Measurements from ENCODE around the gene MYH11. TPM values are rescaled to one million over a fixed set of nuclear protein-coding genes. Genes with fewer than 3 reads are reported as not detected.

The MYH11 gene
- total RNA-seq, 6 donors from 2014 or later, result 33.6 to 224 (median 87.4) TPM

DNA sequence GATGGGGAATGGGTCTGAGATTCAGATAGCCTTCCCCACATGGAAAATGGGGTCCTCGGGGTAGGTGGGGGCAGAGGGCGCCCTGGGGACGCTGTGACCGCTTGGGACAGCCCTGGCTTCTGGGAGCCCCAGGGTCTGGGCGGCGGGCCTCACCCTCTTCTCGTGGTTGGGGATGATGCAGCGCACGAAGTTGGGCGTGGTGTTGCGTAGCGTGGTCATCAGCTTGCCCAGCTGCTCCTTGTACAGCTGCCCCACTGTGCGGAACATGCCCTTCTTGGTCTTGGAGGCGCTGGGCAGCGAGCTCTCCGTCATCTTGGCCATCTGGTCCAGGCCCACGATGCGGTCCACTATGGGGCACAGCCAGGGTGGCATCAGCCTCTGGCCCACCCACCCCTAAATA is 106.8 kb downstream of the MYH11 start:
- Histone ChIP-seq H3K27me3 (no peaks in the 10 kb centered on the region), H3K27ac (no peak overlapping the region), H3K4me3 (no peak overlapping the region), H3K9me3 (no peaks in the 10 kb centered on the region), H3K4me1 (no peaks in the 10 kb centered on the region), H3K36me3 (peaks cover 0 to 14% (median 0%) of the 10 kb centered on the region in 4 donors)
- 79 to 97% methylated on average over 12 of the region's 18 CpGs for WGBS, 2 donors
- ATAC-seq (ENCODE audit: low FRiP score in 2 of 2) (no peak), DNase-seq (peak in 1 of 2 donors; percentile 69)
- TF ChIP-seq EP300 (IDR thresholded peaks at IDR 0.05) (no peak), POLR2A (IDR thresholded peaks at IDR 0.05) (no peak), POLR2AphosphoS5 (IDR thresholded peaks at IDR 0.05) (no peak)
- TF ChIP-seq, protein P1, sequence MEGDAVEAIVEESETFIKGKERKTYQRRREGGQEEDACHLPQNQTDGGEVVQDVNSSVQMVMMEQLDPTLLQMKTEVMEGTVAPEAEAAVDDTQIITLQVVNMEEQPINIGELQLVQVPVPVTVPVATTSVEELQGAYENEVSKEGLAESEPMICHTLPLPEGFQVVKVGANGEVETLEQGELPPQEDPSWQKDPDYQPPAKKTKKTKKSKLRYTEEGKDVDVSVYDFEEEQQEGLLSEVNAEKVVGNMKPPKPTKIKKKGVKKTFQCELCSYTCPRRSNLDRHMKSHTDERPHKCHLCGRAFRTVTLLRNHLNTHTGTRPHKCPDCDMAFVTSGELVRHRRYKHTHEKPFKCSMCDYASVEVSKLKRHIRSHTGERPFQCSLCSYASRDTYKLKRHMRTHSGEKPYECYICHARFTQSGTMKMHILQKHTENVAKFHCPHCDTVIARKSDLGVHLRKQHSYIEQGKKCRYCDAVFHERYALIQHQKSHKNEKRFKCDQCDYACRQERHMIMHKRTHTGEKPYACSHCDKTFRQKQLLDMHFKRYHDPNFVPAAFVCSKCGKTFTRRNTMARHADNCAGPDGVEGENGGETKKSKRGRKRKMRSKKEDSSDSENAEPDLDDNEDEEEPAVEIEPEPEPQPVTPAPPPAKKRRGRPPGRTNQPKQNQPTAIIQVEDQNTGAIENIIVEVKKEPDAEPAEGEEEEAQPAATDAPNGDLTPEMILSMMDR (IDR thresholded peaks at IDR 0.05), result no peak

DNA sequence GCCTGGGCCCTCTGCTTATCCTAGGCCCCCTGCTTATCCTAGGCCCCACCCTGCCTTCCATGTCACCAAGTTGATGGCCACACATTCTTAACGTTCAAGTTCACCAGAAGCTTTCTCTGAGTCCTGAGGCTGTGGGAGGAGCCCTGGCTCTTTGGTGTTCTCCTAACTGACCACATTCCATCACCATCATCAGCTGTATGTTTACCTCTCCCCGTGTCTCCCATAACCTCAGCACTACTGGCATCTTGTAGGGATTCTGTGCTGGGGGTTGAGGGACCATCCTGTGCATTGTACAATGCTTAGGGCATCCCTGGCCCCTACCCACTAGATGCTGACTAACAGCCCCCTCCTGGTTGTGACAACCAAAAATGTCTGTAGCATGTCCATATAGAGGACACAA is 107.5 kb downstream of the MYH11 start:
- H3K36me3 ChIP-seq, result peaks cover 0 to 15% (median 2%) of the 10 kb centered on the region in 4 donors

DNA sequence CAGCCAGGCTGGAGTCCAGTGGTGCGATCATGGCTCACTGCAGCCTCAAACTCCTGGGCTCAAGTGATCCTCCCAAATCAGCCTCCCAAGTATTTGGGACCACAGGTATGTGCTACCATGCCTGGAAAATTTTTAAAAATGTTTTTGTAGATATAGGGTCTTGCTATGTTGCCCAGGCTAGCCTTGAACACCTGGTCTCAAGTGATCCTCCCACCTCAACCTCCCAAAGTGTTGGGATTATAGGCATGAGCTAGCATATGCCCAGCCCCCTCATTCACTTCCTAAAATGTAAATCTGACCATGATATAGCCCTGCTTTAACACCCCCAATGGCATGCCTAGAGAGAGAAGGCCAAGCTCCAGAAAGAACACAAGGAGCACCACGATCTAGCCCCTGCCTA is 108.2 kb downstream of the MYH11 start:
- H3K27ac ChIP-seq, result no peak overlapping the region
- TF ChIP-seq POLR2AphosphoS5 (IDR thresholded peaks at IDR 0.05) (no peak), POLR2A (IDR thresholded peaks at IDR 0.05) (no peak), EP300 (IDR thresholded peaks at IDR 0.05) (no peak)
- TF ChIP-seq, protein P1 (IDR thresholded peaks at IDR 0.05), result no peak
- WGBS, 2 donors, result 91 to 95% methylated on average over 2 of the region's 2 CpGs
- peaks cover 0 to 22% (median 5%) of the 10 kb centered on the region in 4 donors for H3K36me3 ChIP-seq
- DNase-seq (no peak), ATAC-seq (ENCODE audit: low FRiP score in 2 of 2) (no peak)
- H3K4me1 ChIP-seq, result no peaks in the 10 kb centered on the region
- H3K27me3 ChIP-seq, result no peaks in the 10 kb centered on the region
- H3K9me3 ChIP-seq, result no peaks in the 10 kb centered on the region
- no peak overlapping the region for H3K4me3 ChIP-seq

More for the DNA sequence above, 107.5 kb downstream of the MYH11 start:
- no peaks in the 10 kb centered on the region for H3K9me3 ChIP-seq
- WGBS, 2 donors, result 46 to 61% methylated on average over 2 of the region's 2 CpGs
- no peak overlapping the region for H3K4me3 ChIP-seq
- TF ChIP-seq POLR2AphosphoS5 (IDR thresholded peaks at IDR 0.05), result no peak
- no peak for TF ChIP-seq POLR2A (IDR thresholded peaks at IDR 0.05)
- TF ChIP-seq EP300 (IDR thresholded peaks at IDR 0.05), result no peak
- TF ChIP-seq, protein P1 (IDR thresholded peaks at IDR 0.05), result no peak
- no peaks in the 10 kb centered on the region for H3K27me3 ChIP-seq
- ATAC-seq (ENCODE audit: low FRiP score in 2 of 2) (no peak), DNase-seq (no peak)
- no peaks in the 10 kb centered on the region for H3K4me1 ChIP-seq
- no peak overlapping the region for H3K27ac ChIP-seq

DNA sequence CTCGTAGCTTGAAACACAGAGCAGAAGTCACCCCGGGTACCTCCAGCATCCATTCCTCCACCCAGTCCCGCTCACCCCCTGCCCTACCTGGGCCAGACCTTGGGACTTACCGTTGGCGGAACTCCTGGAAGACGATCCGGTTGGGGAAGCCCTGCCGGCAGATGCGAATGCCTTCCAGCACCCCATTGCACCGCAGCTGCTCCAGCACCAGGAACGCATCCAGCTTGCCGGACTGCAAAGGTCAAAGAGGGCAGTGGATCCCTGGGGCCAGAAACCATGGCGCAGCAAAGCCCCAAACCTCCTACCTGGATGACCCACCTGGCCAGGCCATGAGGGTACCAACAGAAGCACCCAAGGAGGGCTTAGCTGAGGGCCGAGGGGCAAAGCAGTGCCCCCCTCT is 108.9 kb downstream of the MYH11 start:
- DNase-seq (no peak), ATAC-seq (ENCODE audit: low FRiP score in 2 of 2) (no peak)
- Histone ChIP-seq H3K9me3 (no peaks in the 10 kb centered on the region), H3K4me3 (no peak overlapping the region), H3K27me3 (no peaks in the 10 kb centered on the region), H3K4me1 (no peaks in the 10 kb centered on the region), H3K36me3 (peaks cover 0 to 22% (median 8%) of the 10 kb centered on the region in 4 donors), H3K27ac (no peak overlapping the region)
- 87 to 98% methylated on average over 7 to 13 of the region's 14 CpGs for WGBS, 2 donors
- TF ChIP-seq EP300 (IDR thresholded peaks at IDR 0.05) (no peak), POLR2A (IDR thresholded peaks at IDR 0.05) (no peak), POLR2AphosphoS5 (IDR thresholded peaks at IDR 0.05) (no peak)
- TF ChIP-seq, protein P1 (IDR thresholded peaks at IDR 0.05), result no peak

DNA sequence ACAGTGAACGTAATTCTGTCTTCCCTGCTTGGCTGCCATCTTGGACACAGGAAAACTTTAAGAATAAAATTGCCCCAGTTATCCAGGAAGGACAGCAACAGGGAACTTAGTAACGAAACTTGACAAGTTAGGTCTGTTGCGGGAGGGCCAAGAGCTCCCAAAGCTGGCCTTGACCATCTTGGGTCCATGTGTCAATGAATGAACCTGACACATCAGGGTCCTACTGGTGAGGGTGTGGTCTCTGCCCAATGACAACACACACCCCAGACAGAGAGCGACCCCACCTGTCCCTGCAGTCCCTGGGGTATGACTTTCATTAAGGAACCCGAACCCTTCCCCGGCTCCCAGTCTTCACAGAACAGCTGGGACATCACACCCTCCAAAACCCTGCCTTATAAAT is 110.5 kb downstream of the MYH11 start:
- H3K36me3 ChIP-seq, result peaks cover 0 to 22% (median 11%) of the 10 kb centered on the region in 4 donors
- no peak for ATAC-seq (ENCODE audit: low FRiP score in 2 of 2)
- H3K27me3 ChIP-seq, result no peaks in the 10 kb centered on the region
- TF ChIP-seq POLR2AphosphoS5 (IDR thresholded peaks at IDR 0.05) (no peak), POLR2A (IDR thresholded peaks at IDR 0.05) (no peak), EP300 (IDR thresholded peaks at IDR 0.05) (no peak)
- TF ChIP-seq, protein P1 (IDR thresholded peaks at IDR 0.05), result no peak
- no peaks in the 10 kb centered on the region for H3K4me1 ChIP-seq
- 80 to 100% methylated on average over 6 of the region's 6 CpGs for WGBS, 2 donors
- H3K9me3 ChIP-seq, result no peaks in the 10 kb centered on the region
- H3K27ac ChIP-seq, result no peak overlapping the region
- no peak for DNase-seq
- H3K4me3 ChIP-seq, result no peak overlapping the region
